ENCODE data around the gene ALG6. TPM values are rescaled to one million over a fixed set of nuclear protein-coding genes. Genes with fewer than 3 reads are reported as not detected.

Gene ALG6
- polyA plus RNA-seq (2013, experiment 1 of 2) = 4.5 TPM
- polyA plus RNA-seq (2013, experiment 2 of 2) = 4.9 TPM

DNA sequence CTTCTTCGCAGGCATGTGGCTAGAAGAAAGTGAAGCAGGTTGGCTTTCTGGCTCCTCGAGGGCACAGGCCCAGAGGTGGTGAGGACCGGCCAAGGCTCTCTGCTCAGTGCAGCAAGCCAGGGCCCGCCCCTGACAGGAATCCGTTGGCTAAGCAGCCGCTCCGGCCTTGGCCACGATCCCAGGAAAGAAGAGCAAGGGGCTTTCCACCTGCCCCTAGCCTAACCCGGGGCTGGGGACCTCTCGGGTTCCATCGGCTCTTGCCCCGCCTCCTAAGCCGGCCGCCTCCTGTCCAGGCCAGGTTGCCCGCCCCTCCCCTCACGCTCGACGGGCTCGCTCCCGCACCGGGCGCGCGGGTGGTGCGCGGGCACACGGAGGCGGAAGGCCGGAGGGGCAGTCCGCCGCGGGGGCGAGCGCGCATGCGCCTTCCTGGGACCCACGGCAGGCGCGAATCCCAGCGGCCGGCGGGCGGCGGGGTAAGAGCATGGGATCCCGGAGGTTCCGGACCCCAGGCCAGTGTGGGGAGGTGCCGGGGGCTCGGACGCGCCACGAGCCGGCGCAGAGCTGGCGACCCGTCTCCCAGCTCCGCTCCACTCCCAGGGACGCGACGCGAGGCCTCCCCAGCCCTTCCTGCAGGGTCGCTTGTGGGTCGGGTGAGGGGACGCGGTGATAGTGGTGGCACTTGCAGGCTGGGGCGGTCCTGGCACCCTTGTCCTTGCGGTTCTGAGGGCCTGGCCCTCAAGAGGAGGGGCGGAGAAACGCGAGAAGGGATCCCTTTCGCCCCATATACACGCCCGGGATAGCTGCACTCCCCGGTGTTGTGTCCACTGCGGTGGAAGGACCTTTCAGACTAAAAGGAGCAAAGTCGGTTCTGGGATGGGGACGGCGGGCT, at the start of gene ALG6:
ALG6 (plus strand) TSS at position 413 of the 889 bp plus-strand sequence. CDS start 3,351 bp downstream, outside the sequence.
- Histone ChIP-seq H3K4me1 (ENCODE audit: control insufficient read depth, insufficient read depth, low read depth, low read length) (peaks cover 5% of the 10 kb centered on the region), H4K91ac (ENCODE audit: low read length) (no peak within 1 kb of the TSS), H3K79me1 (replicated peaks; ENCODE audit: low read length, poor library complexity, severe bottlenecking) (no peaks in the 10 kb centered on the region), H4K8ac (ENCODE audit: low read length) (peak within 1 kb of the TSS; percentile 95), H2BK5ac (ENCODE audit: low read depth, low read length, poor library complexity, severe bottlenecking) (no peak within 1 kb of the TSS), H2BK120ac (ENCODE audit: low read depth, low read length) (no peak within 1 kb of the TSS), H3K14ac (ENCODE audit: low read length in 2 of 2) (peak within 1 kb of the TSS in 1 of 2 experiments; percentile 98), H3K9ac (ENCODE audit: low read length) (peak within 1 kb of the TSS; percentile 90), H3K4me3 (ENCODE audit: insufficient read depth in 1 of 2, low read depth in 1 of 2, low read length in 2 of 2) (peak within 1 kb of the TSS; percentile 86 to 99), H2BK15ac (ENCODE audit: low read depth, poor library complexity, severe bottlenecking) (peak within 1 kb of the TSS; percentile 99), H3K4me2 (ENCODE audit: low read length, poor library complexity, severe bottlenecking) (peak within 1 kb of the TSS; percentile 92), H3K27me3 (ENCODE audit: control insufficient read depth in 1 of 2, insufficient read depth in 1 of 2, low read length in 2 of 2) (no peaks in the 10 kb centered on the region), H3K18ac (ENCODE audit: low read depth in 1 of 2, low read length in 2 of 2) (peak within 1 kb of the TSS; percentile 40 to 97), H3K9me3 (ENCODE audit: control insufficient read depth, low read length) (no peaks in the 10 kb centered on the region), H2BK12ac (ENCODE audit: low read length in 2 of 2) (peak within 1 kb of the TSS in 1 of 2 experiments; percentile 95), H2AFZ (ENCODE audit: low read depth, low read length) (peak within 1 kb of the TSS; percentile 100), H3K36me3 (ENCODE audit: control insufficient read depth in 1 of 2, insufficient read depth in 2 of 2, low read depth in 1 of 2, low read length in 2 of 2) (peaks cover 0 to 13% of the 10 kb centered on the region in 2 experiments), H3K23ac (ENCODE audit: low read length in 2 of 2) (peak within 1 kb of the TSS in 1 of 2 experiments; percentile 95), H3K4ac (ENCODE audit: low read depth in 1 of 2, low read length in 2 of 2) (peak within 1 kb of the TSS in 1 of 2 experiments; percentile 97), H3K27ac (ENCODE audit: low read length, poor library complexity, severe bottlenecking) (no peak within 1 kb of the TSS), H2AK5ac (ENCODE audit: low read length, severe bottlenecking) (no peak within 1 kb of the TSS)
- peak; percentile 90 for DNase-seq
- WGBS = 3% methylated on average over 59 of the region's 77 CpGs

DNA sequence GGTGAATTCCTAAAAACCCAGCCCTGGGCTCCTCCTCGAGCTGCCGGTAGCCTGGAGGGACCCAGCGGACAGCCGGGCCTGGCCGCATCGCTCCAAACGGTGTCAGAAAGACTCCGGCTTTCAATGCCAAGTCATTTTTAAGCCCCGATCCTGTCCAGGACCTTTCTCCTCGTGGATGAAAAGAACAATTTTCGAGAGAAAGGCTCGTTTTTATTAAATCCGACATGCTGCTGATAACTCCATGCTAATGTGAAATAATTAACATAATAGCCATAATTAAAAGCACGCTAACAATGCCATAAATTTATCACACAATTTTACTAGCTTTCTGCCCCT, 49.6 kb upstream of the ALG6 start:
- H2BK15ac ChIP-seq (ENCODE audit: low read depth, poor library complexity, severe bottlenecking) = no peak overlapping the region
- no peak overlapping the region for H2AFZ ChIP-seq (ENCODE audit: low read depth, low read length)
- no peak overlapping the region for H3K27ac ChIP-seq (ENCODE audit: low read length, poor library complexity, severe bottlenecking)
- H3K14ac ChIP-seq (ENCODE audit: low read length in 2 of 2) = no peak overlapping the region
- no peak overlapping the region for H3K4ac ChIP-seq (ENCODE audit: low read depth in 1 of 2, low read length in 2 of 2)
- no peak overlapping the region for H4K91ac ChIP-seq (ENCODE audit: low read length)
- 2% methylated on average over 13 of the region's 14 CpGs for WGBS
- peaks cover 28% of the 10 kb centered on the region for H3K4me1 ChIP-seq (ENCODE audit: control insufficient read depth, insufficient read depth, low read depth, low read length)
- peaks cover 81 to 96% of the 10 kb centered on the region in 2 experiments for H3K27me3 ChIP-seq (ENCODE audit: control insufficient read depth in 1 of 2, insufficient read depth in 1 of 2, low read length in 2 of 2)
- H3K79me1 ChIP-seq (replicated peaks; ENCODE audit: low read length, poor library complexity, severe bottlenecking) = no peaks in the 10 kb centered on the region
- H2BK12ac ChIP-seq (ENCODE audit: low read length in 2 of 2) = no peak overlapping the region
- no peak overlapping the region for H2BK5ac ChIP-seq (ENCODE audit: low read depth, low read length, poor library complexity, severe bottlenecking)
- no peak overlapping the region for H3K9ac ChIP-seq (ENCODE audit: low read length)
- no peak overlapping the region for H3K23ac ChIP-seq (ENCODE audit: low read length in 2 of 2)
- no peaks in the 10 kb centered on the region for H3K36me3 ChIP-seq (ENCODE audit: control insufficient read depth in 1 of 2, insufficient read depth in 2 of 2, low read depth in 1 of 2, low read length in 2 of 2)
- no peak overlapping the region for H3K18ac ChIP-seq (ENCODE audit: low read depth in 1 of 2, low read length in 2 of 2)
- peak overlapping the region in 1 of 2 experiments; percentile 56 for H3K4me3 ChIP-seq (ENCODE audit: insufficient read depth in 1 of 2, low read depth in 1 of 2, low read length in 2 of 2)
- no peak for DNase-seq
- no peak overlapping the region for H2AK5ac ChIP-seq (ENCODE audit: low read length, severe bottlenecking)
- no peak overlapping the region for H4K8ac ChIP-seq (ENCODE audit: low read length)
- peak overlapping the region; percentile 94 for H3K4me2 ChIP-seq (ENCODE audit: low read length, poor library complexity, severe bottlenecking)
- peaks cover 15% of the 10 kb centered on the region for H3K9me3 ChIP-seq (ENCODE audit: control insufficient read depth, low read length)
- H2BK120ac ChIP-seq (ENCODE audit: low read depth, low read length) = no peak overlapping the region

GRCh38 chr1:63318201-63318979, 49.0 kb upstream of the ALG6 start:
- no peak overlapping the region for H3K14ac ChIP-seq (ENCODE audit: low read length in 2 of 2)
- H3K9ac ChIP-seq (ENCODE audit: low read length) = no peak overlapping the region
- H2BK15ac ChIP-seq (ENCODE audit: low read depth, poor library complexity, severe bottlenecking) = no peak overlapping the region
- H3K27ac ChIP-seq (ENCODE audit: low read length, poor library complexity, severe bottlenecking) = no peak overlapping the region
- no peak overlapping the region for H4K8ac ChIP-seq (ENCODE audit: low read length)
- peaks cover 0 to under 1% of the 10 kb centered on the region in 2 experiments for H3K36me3 ChIP-seq (ENCODE audit: control insufficient read depth in 1 of 2, insufficient read depth in 2 of 2, low read depth in 1 of 2, low read length in 2 of 2)
- H3K9me3 ChIP-seq (ENCODE audit: control insufficient read depth, low read length) = peaks cover 15% of the 10 kb centered on the region
- no peak overlapping the region for H3K4me2 ChIP-seq (ENCODE audit: low read length, poor library complexity, severe bottlenecking)
- H2AK5ac ChIP-seq (ENCODE audit: low read length, severe bottlenecking) = no peak overlapping the region
- H2AFZ ChIP-seq (ENCODE audit: low read depth, low read length) = no peak overlapping the region
- no peaks in the 10 kb centered on the region for H3K79me1 ChIP-seq (replicated peaks; ENCODE audit: low read length, poor library complexity, severe bottlenecking)
- no peak overlapping the region for H3K4ac ChIP-seq (ENCODE audit: low read depth in 1 of 2, low read length in 2 of 2)
- H2BK12ac ChIP-seq (ENCODE audit: low read length in 2 of 2) = no peak overlapping the region
- no peak overlapping the region for H2BK120ac ChIP-seq (ENCODE audit: low read depth, low read length)
- H3K27me3 ChIP-seq (ENCODE audit: control insufficient read depth in 1 of 2, insufficient read depth in 1 of 2, low read length in 2 of 2) = peaks cover 78 to 97% of the 10 kb centered on the region in 2 experiments
- 21% methylated on average over 22 of the region's 28 CpGs for WGBS
- DNase-seq = no peak
- H3K4me1 ChIP-seq (ENCODE audit: control insufficient read depth, insufficient read depth, low read depth, low read length) = peaks cover 30% of the 10 kb centered on the region
- H3K23ac ChIP-seq (ENCODE audit: low read length in 2 of 2) = no peak overlapping the region
- H2BK5ac ChIP-seq (ENCODE audit: low read depth, low read length, poor library complexity, severe bottlenecking) = no peak overlapping the region
- no peak overlapping the region for H4K91ac ChIP-seq (ENCODE audit: low read length)
- H3K4me3 ChIP-seq (ENCODE audit: insufficient read depth in 1 of 2, low read depth in 1 of 2, low read length in 2 of 2) = peak overlapping the region in 1 of 2 experiments; percentile 56
- no peak overlapping the region for H3K18ac ChIP-seq (ENCODE audit: low read depth in 1 of 2, low read length in 2 of 2)

Measured in mesenchymal stem cell (in vitro differentiated cells and primary cell).